IMR-90 (cell line): Measurements from ENCODE around the gene TGFBR2. TPM values are rescaled to one million over a fixed set of nuclear protein-coding genes. Genes with fewer than 3 reads are reported as not detected.

ENCODE experiments used
- ATAC-seq: fragments of 200-7000 bp; cut with Tn5 transposase; 2 replicates; pipeline ENCODE4 v1.9.1; 2020; ENCODE audit warnings: low read depth, mild to moderate bottlenecking, moderate library complexity
- BruUV-seq: library from RNA; stranded (reverse); fragments of 400-500 nt; replicated peaks from 2 replicates; lab custom pipeline; 2021; lab: Mats Ljungman, UMichigan
- CTCF ChIA-PET: fragments of 300-600 bp; formaldehyde crosslinking; extraction: SDS; loops from one replicate; lab custom pipeline; 2021; ENCODE audit warnings: antibody characterized with exemption; lab: Yijun Ruan, JAX
- POLR2A ChIA-PET: fragments of 300-600 bp; sonication (Branson Sonifier 250); formaldehyde crosslinking; loops from one replicate; lab custom pipeline; 2022; ENCODE audit warnings: antibody characterized with exemption; ENCODE audit not compliant: unreplicated experiment; lab: Charles Lee
- DNase-seq: peaks from one replicate; pipeline ENCODE4 v3.0.0; 2013
- H2AFZ ChIP-seq: replicated peaks from 2 replicates; pipeline ENCODE3; 2013; ENCODE audit warnings: low read length, mild to moderate bottlenecking; ENCODE audit not compliant: poor library complexity
- H2AK5ac ChIP-seq: 2 replicates; pipeline ENCODE4 v1.6.1; 2013; ENCODE audit warnings: low read depth, low read length, inconsistent platforms
- H2AK9ac ChIP-seq: replicated peaks from 2 replicates; pipeline ENCODE3; 2013; ENCODE audit warnings: mild to moderate bottlenecking, low read depth, low read length, moderate library complexity; ENCODE audit not compliant: poor library complexity
- H2BK120ac ChIP-seq: 2 replicates; pipeline ENCODE4 v1.6.1; 2013; ENCODE audit warnings: low read depth, low read length, inconsistent platforms
- H2BK15ac ChIP-seq: 3 replicates; pipeline ENCODE4 v1.6.1; 2013; ENCODE audit warnings: low read depth, low read length, inconsistent platforms
- H2BK20ac ChIP-seq: 2 replicates; pipeline ENCODE4 v1.6.1; 2013; ENCODE audit warnings: low read depth, mild to moderate bottlenecking, inconsistent platforms, low read length, moderate library complexity
- H2BK5ac ChIP-seq: 2 replicates; pipeline ENCODE4 v1.6.1; 2013; ENCODE audit warnings: mild to moderate bottlenecking, low read depth, low read length, inconsistent platforms; ENCODE audit not compliant: poor library complexity, severe bottlenecking
- H3K14ac ChIP-seq: replicated peaks from 2 replicates; pipeline ENCODE4 v1.6.1; 2013; ENCODE audit warnings: low read depth, low read length, inconsistent platforms
- H3K18ac ChIP-seq: 2 replicates; pipeline ENCODE4 v1.6.1; 2013; ENCODE audit warnings: low read depth, low read length, control low read depth
- H3K23ac ChIP-seq: 2 replicates; pipeline ENCODE4 v1.6.1; 2013; ENCODE audit warnings: low read depth, low read length, inconsistent platforms
- H3K27ac ChIP-seq: 2 replicates; pipeline ENCODE4 v1.5.1; 2013; ENCODE audit warnings: mild to moderate bottlenecking, control low read depth, low read length; ENCODE audit not compliant: insufficient read depth
- H3K27me3 ChIP-seq: 2 replicates; pipeline ENCODE4 v1.6.1; 2013; ENCODE audit warnings: low read length; ENCODE audit not compliant: control insufficient read depth, insufficient read depth
- H3K36me3 ChIP-seq: 2 replicates; pipeline ENCODE4 v1.6.1; 2013; ENCODE audit warnings: low read length, mixed read lengths; ENCODE audit not compliant: control insufficient read depth, insufficient read depth
- H3K4ac ChIP-seq: 2 replicates; pipeline ENCODE4 v1.6.1; 2013; ENCODE audit warnings: low read depth, low read length, inconsistent platforms
- H3K4me1 ChIP-seq: 2 replicates; pipeline ENCODE4 v1.6.1; 2013; ENCODE audit warnings: low read length, mixed read lengths; ENCODE audit not compliant: control insufficient read depth, insufficient read depth
- H3K4me2 ChIP-seq: 2 replicates; pipeline ENCODE4 v1.6.1; 2013; ENCODE audit warnings: low read depth, mild to moderate bottlenecking, control low read depth, low read length, moderate library complexity
- H3K4me3 ChIP-seq: 2 replicates; pipeline ENCODE4 v1.5.1; 2013; ENCODE audit warnings: low read depth, mild to moderate bottlenecking, control low read depth, low read length, moderate library complexity; ENCODE audit not compliant: insufficient read depth
- H3K56ac ChIP-seq: 2 replicates; pipeline ENCODE4 v1.6.1; 2013; ENCODE audit warnings: low read length, inconsistent platforms; ENCODE audit not compliant: insufficient read depth; ENCODE audit errors: extremely low read depth
- H3K79me1 ChIP-seq, 2 experiments: 2 replicates each; pipeline ENCODE4 v1.6.1; 2013; ENCODE audit warnings: low read length in 2 of 2, inconsistent platforms in 1 of 2, low read depth in 1 of 2
- H3K9ac ChIP-seq: 2 replicates; pipeline ENCODE4 v1.6.1; 2013; ENCODE audit warnings: low read depth, low read length, control low read depth
- H3K9me1 ChIP-seq: 2 replicates; pipeline ENCODE4 v1.6.1; 2013; ENCODE audit warnings: low read length, inconsistent platforms; ENCODE audit not compliant: insufficient read depth
- H3K9me3 ChIP-seq: 2 replicates; pipeline ENCODE4 v1.6.1; 2013; ENCODE audit warnings: low read length; ENCODE audit not compliant: control insufficient read depth, insufficient read depth
- H4K20me1 ChIP-seq: 2 replicates; pipeline ENCODE4 v1.6.1; 2013; ENCODE audit warnings: low read length, inconsistent platforms; ENCODE audit not compliant: insufficient read depth
- H4K5ac ChIP-seq: 2 replicates; pipeline ENCODE4 v1.6.1; 2013; ENCODE audit warnings: mild to moderate bottlenecking, low read depth, low read length, control low read depth
- H4K8ac ChIP-seq, 2 experiments: 2 replicates each; pipeline ENCODE4 v1.6.1; 2013; ENCODE audit warnings: low read depth in 2 of 2, low read length in 2 of 2, control low read depth in 1 of 2, inconsistent platforms in 1 of 2
- H4K91ac ChIP-seq: 2 replicates; pipeline ENCODE4 v1.6.1; 2013; ENCODE audit warnings: low read depth, low read length, inconsistent platforms; ENCODE audit not compliant: insufficient read depth
- BHLHE40 ChIP-seq: fragments of 150-350 bp; IDR thresholded peaks from 2 replicates; pipeline ENCODE4 v1.6.1; 2016; ENCODE audit warnings: mild to moderate bottlenecking, low read depth, low read length
- CEBPB ChIP-seq: IDR thresholded peaks from 2 replicates; pipeline ENCODE4 v1.6.1; 2012; ENCODE audit warnings: low read depth, low read length, improper control_type of control experiment
- CHD1 ChIP-seq: IDR thresholded peaks from 2 replicates; pipeline ENCODE4 v1.6.1; 2012; ENCODE audit warnings: low read depth, low read length, improper control_type of control experiment
- FOS ChIP-seq: fragments of 150-350 bp; IDR thresholded peaks from 2 replicates; pipeline ENCODE4 v1.6.1; 2016; ENCODE audit warnings: low read depth, low read length
- MAFK ChIP-seq: IDR thresholded peaks from 2 replicates; pipeline ENCODE4 v1.6.1; 2012; ENCODE audit warnings: low read depth, low read length, improper control_type of control experiment
- MXI1 ChIP-seq: IDR thresholded peaks from 2 replicates; pipeline ENCODE4 v1.6.1; 2012; ENCODE audit warnings: low read depth, mild to moderate bottlenecking, low read length, moderate library complexity, borderline replicate concordance
- NFE2L2 ChIP-seq: fragments of 150-350 bp; IDR thresholded peaks from 2 replicates; pipeline ENCODE4 v1.6.1; 2016; ENCODE audit warnings: low read depth, mild to moderate bottlenecking, low read length
- RFX5 ChIP-seq: IDR thresholded peaks from 2 replicates; pipeline ENCODE4 v1.8.0; 2012; ENCODE audit warnings: low read depth, mild to moderate bottlenecking, low read length, moderate library complexity
- SMC3 ChIP-seq: fragments of 150-350 bp; IDR thresholded peaks from 2 replicates; pipeline ENCODE4 v1.6.1; 2016; ENCODE audit warnings: low read depth, mild to moderate bottlenecking, antibody characterized with exemption, low read length, moderate library complexity
- WGBS, 2 experiments: methylation state at CpG; one replicate each; pipeline versions ENCODE4 v1.1.5 to v1.1.7; 2013; ENCODE audit warnings: missing lambda C conversion rate in 2 of 2; ENCODE audit not compliant: insufficient read length in 1 of 2; ENCODE audit errors: extremely low coverage in 2 of 2; 5-methylcytosine and 5-hydroxymethylcytosine counted together
- dilution Hi-C: fragments of 300-500 bp; cut with HindIII; formaldehyde crosslinking; loops from one replicate; pipeline ENCODE4 v1.14.3; 2018; ENCODE audit warnings: low sequenced_read_pairs; ENCODE audit not compliant: unreplicated experiment
- in situ Hi-C: fragments of 300-500 bp; cut with MboI; formaldehyde crosslinking; loops from 3 replicates; pipeline ENCODE4 v1.14.3; 2019; ENCODE audit warnings: low sequenced_read_pairs, inconsistent platforms, mixed read lengths
- intact Hi-C: fragments of 100-400 bp; cut with micrococcal nuclease; formaldehyde crosslinking; loops from 2 replicates; pipeline ENCODE4 v1.10.0; 2022
- polyA plus RNA-seq, 3 experiments: library from polyadenylated mRNA; depleted of rRNA; stranded (reverse); fragments of >200 nt; gene quantifications; 2 replicates each; pipeline ENCODE4 v1.2.3, GENCODE V29; 2012; ENCODE audit warnings: low replicate concordance in 1 of 3
- total RNA-seq: library from RNA; depleted of rRNA; stranded (reverse); fragments of >200 nt; gene quantifications from 2 replicates; pipeline ENCODE4 v1.2.3, GENCODE V29; 2012
- TF ChIP-seq, protein P1 (sequence below): fragments of 150-350 bp; IDR thresholded peaks from 2 replicates; pipeline ENCODE4 v1.6.1; 2016; ENCODE audit warnings: low read depth, mild to moderate bottlenecking, low read length, moderate library complexity, borderline replicate concordance
- TF ChIP-seq, protein P2 (sequence below): fragments of 150-350 bp; IDR thresholded peaks from 2 replicates; pipeline ENCODE4 v1.6.1; 2017; ENCODE audit warnings: mild to moderate bottlenecking, antibody characterized with exemption, low read length, low read depth
- TF ChIP-seq, protein P3 (sequence below): conservative IDR thresholded peaks from 2 replicates; pipeline ENCODE4 v1.5.1; 2012; ENCODE audit warnings: mild to moderate bottlenecking, low read depth, low read length, improper control_type of control experiment

TGFBR2 gene
- total and polyA plus RNA-seq, 2 of the 4 experiments (the other 2 are of a cell fraction): 63.7 to 87.5 TPM

DNA sequence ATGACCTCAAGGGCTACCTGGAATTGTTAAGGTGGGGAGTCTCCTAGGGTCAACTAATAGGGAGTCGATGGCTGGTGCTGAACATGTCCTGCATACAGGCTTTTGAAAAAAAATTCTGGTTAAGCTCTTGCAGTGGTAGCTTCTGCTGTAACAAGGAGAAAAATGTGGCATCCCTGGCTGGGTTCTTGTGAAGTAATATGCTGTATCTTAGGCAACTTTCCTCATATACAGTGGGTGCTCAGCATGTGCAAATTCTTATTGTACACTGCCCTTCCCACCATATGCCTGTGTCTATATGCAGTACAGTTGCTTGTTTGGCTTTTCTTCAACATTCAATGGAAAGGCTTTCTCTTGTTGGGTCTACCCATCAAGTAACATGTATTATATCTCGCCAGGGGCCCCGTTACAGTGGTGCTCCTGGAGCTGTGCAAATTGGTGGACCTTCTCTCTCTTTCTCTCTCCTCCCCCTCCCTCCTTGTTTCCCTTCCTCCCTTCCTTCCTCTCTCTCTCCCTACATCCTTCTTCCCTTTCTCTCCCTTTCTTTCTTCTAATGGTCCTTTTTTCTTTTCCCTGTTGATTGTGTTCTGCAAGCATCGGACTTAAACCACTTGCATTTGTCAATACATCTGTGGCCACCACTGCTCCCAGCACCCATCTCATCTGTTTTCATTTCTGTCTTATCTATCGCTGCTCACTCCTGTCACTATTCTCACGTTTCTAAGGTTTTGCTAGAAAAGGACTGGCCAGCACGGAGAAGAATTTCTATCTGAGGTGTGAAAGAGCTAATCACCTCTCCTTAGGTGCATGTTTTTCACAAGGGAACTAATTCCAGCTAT lies 35.2 kb downstream of the TGFBR2 start:
- WGBS, 2 experiments: 95% methylated on average over 4 of the region's 7 CpGs; no CpG with 5 or more reads in 1 of the 2 experiments
- no peak overlapping the region for H3K23ac ChIP-seq

More for the DNA sequence above, 35.2 kb downstream of the TGFBR2 start:
- ATAC-seq (no peak), DNase-seq (no peak)
- ChIA-PET POLR2A (no interaction called here), CTCF (interaction anchor here (0.7 to 1.2 kb wide), 3 partner anchors 12 to 381 kb away, joined by 3 to 5 read pairs (median 3); no protein-coding TSS in a partner anchor)
- Histone ChIP-seq H3K9me3 (no peaks in the 10 kb centered on the region), H4K20me1 (peaks cover 8% of the 10 kb centered on the region; the same call in 1 of the 2 replicates), H3K56ac (no peak overlapping the region), H3K18ac (no peak overlapping the region), H2AFZ (no peak overlapping the region), H3K79me1 (peaks cover 41 to 77% of the 10 kb centered on the region in 2 experiments), H2BK120ac (no peak overlapping the region), H3K4me1 (peaks cover 18% of the 10 kb centered on the region), H4K8ac (no peak overlapping the region), H3K4me3 (no peak overlapping the region), H3K27ac (no peak overlapping the region), H4K91ac (no peak overlapping the region), H2BK20ac (no peak overlapping the region), H3K14ac (no peak overlapping the region), H3K27me3 (no peaks in the 10 kb centered on the region), H2BK15ac (no peak overlapping the region), H3K36me3 (peaks cover 10% of the 10 kb centered on the region), H3K9ac (no peak overlapping the region), H3K4me2 (no peak overlapping the region), H2AK9ac (no peak overlapping the region), H2AK5ac (0 out of 2 replicates have a peak overlapping the region, but pooled peaks have one; percentile 1), H3K4ac (no peak overlapping the region), H2BK5ac (no peak overlapping the region), H4K5ac (no peak overlapping the region), H3K9me1 (peaks cover 7% of the 10 kb centered on the region)
- intact Hi-C loops: no loop called here
- in situ Hi-C loops: no loop called here
- TF ChIP-seq FOS (no peak), BHLHE40 (no peak), MXI1 (no peak), CEBPB (no peak), RFX5 (no peak), MAFK (no peak), SMC3 (no peak), CHD1 (no peak), NFE2L2 (no peak)
- TF ChIP-seq, protein P1, sequence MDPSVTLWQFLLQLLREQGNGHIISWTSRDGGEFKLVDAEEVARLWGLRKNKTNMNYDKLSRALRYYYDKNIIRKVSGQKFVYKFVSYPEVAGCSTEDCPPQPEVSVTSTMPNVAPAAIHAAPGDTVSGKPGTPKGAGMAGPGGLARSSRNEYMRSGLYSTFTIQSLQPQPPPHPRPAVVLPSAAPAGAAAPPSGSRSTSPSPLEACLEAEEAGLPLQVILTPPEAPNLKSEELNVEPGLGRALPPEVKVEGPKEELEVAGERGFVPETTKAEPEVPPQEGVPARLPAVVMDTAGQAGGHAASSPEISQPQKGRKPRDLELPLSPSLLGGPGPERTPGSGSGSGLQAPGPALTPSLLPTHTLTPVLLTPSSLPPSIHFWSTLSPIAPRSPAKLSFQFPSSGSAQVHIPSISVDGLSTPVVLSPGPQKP: no peak
- TF ChIP-seq, protein P2, sequence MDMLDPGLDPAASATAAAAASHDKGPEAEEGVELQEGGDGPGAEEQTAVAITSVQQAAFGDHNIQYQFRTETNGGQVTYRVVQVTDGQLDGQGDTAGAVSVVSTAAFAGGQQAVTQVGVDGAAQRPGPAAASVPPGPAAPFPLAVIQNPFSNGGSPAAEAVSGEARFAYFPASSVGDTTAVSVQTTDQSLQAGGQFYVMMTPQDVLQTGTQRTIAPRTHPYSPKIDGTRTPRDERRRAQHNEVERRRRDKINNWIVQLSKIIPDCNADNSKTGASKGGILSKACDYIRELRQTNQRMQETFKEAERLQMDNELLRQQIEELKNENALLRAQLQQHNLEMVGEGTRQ: no peak
- TF ChIP-seq, protein P3, sequence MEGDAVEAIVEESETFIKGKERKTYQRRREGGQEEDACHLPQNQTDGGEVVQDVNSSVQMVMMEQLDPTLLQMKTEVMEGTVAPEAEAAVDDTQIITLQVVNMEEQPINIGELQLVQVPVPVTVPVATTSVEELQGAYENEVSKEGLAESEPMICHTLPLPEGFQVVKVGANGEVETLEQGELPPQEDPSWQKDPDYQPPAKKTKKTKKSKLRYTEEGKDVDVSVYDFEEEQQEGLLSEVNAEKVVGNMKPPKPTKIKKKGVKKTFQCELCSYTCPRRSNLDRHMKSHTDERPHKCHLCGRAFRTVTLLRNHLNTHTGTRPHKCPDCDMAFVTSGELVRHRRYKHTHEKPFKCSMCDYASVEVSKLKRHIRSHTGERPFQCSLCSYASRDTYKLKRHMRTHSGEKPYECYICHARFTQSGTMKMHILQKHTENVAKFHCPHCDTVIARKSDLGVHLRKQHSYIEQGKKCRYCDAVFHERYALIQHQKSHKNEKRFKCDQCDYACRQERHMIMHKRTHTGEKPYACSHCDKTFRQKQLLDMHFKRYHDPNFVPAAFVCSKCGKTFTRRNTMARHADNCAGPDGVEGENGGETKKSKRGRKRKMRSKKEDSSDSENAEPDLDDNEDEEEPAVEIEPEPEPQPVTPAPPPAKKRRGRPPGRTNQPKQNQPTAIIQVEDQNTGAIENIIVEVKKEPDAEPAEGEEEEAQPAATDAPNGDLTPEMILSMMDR: no peak
- BruUV-seq: no TSS peak
- dilution Hi-C loops: no loop called here
